BE2C (cell line): ENCODE results near the gene POU5F1. TPM values are rescaled to one million over a fixed set of nuclear protein-coding genes. Genes with fewer than 3 reads are reported as not detected.
"Not testable (repeated sequence)": the region's sequence is repeated elsewhere in the genome, so short reads cannot be mapped to it uniquely, and the experiment has no call there.

Experiments used
- DNase-seq: peaks from one replicate; pipeline ENCODE4 v3.0.0-alpha.2; 2020
- H3K27me3 ChIP-seq: fragments of 250-450 bp; sonication (Bioruptor Pico); 2 replicates; pipeline ENCODE4 v1.5.1; 2020; ENCODE audit warnings: mild to moderate bottlenecking
- H3K36me3 ChIP-seq: fragments of 250-450 bp; sonication (Bioruptor Pico); 2 replicates; pipeline ENCODE4 v1.5.1; 2020; ENCODE audit warnings: mild to moderate bottlenecking
- H3K4me1 ChIP-seq: fragments of 250-450 bp; sonication (Bioruptor Pico); 2 replicates; pipeline ENCODE4 v1.5.1; 2020
- H3K4me3 ChIP-seq: 2 replicates; pipeline ENCODE4 v1.5.1; 2011; ENCODE audit warnings: low read depth, low read length
- H3K9me3 ChIP-seq: fragments of 250-450 bp; sonication (Bioruptor Pico); 2 replicates; pipeline ENCODE4 v1.5.1; 2020
- polyA plus RNA-seq: library from polyadenylated mRNA; unstranded; fragments of >200 nt; gene quantifications from one replicate; pipeline ENCODE4 v1.2.1, GENCODE V29; 2012; ENCODE audit warnings: low read depth, missing spikeins; ENCODE audit not compliant: insufficient read length, insufficient read depth
- TF ChIP-seq, protein P1 (sequence below): IDR thresholded peaks from 2 replicates; pipeline ENCODE4 v1.5.1; 2012; ENCODE audit warnings: mild to moderate bottlenecking, low read depth, low read length

The POU5F1 gene
- polyA plus RNA-seq = 0.63 TPM

DNA sequence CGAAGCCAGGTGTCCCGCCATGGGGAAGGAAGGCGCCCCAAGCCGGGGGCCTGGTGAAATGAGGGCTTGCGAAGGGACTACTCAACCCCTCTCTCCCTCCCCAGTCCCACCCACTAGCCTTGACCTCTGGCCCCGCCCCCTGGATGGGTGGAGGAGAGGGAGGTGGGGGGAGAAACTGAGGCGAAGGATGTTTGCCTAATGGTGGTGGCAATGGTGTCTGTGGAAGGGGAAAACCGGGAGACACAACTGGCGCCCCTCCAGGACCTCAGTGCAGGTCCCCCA is at the start of gene POU5F1:
POU5F1 (minus strand) TSS at position 83 of the 282 bp plus-strand sequence; CDS start at position 21, 62 bp downstream.
- no peak within 1 kb of the TSS for H3K4me3 ChIP-seq
- H3K9me3 ChIP-seq = no peaks in the 10 kb centered on the region
- H3K4me1 ChIP-seq = no peaks in the 10 kb centered on the region
- TF ChIP-seq, protein P1, sequence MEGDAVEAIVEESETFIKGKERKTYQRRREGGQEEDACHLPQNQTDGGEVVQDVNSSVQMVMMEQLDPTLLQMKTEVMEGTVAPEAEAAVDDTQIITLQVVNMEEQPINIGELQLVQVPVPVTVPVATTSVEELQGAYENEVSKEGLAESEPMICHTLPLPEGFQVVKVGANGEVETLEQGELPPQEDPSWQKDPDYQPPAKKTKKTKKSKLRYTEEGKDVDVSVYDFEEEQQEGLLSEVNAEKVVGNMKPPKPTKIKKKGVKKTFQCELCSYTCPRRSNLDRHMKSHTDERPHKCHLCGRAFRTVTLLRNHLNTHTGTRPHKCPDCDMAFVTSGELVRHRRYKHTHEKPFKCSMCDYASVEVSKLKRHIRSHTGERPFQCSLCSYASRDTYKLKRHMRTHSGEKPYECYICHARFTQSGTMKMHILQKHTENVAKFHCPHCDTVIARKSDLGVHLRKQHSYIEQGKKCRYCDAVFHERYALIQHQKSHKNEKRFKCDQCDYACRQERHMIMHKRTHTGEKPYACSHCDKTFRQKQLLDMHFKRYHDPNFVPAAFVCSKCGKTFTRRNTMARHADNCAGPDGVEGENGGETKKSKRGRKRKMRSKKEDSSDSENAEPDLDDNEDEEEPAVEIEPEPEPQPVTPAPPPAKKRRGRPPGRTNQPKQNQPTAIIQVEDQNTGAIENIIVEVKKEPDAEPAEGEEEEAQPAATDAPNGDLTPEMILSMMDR = no peak
- DNase-seq = no peak
- no peaks in the 10 kb centered on the region for H3K27me3 ChIP-seq
- no peaks in the 10 kb centered on the region for H3K36me3 ChIP-seq

DNA sequence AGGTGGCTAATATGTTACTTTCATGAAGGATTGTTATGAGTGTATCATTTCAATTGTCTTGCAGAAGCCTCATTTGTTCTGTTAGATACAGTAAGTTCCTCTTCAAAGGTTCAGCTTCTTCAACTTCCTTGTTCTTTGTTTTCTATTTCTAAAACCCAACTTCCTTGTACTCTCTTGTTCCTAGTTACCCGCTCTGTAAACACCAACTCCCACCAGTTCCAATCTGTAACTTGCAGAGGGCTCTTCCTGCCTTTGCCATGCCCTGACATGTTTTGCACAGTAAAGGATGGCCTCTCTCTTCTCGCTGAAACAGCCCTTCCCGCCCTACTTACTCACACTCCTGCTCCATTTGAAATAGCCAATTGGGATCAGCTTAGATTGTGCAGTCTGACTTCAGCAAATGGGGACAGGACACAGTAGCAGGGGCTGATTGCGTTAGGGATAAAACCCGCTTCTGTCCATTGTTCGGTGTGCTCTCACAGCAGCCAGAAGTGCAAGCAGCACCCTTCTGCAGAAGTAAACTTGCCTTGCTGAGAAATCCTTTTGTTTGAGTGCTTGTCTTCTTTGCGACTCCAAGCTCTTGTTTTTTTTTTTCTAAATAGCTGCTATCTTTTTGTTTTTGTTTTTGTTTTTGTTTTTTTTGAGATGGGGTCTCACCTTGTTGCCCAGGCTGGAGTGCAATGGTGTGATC is 45.9 kb upstream of the POU5F1 start:
- TF ChIP-seq, protein P1 = no peak
- no peak for DNase-seq
- Histone ChIP-seq H3K4me3 (no peak overlapping the region), H3K36me3 (no peaks in the 10 kb centered on the region), H3K4me1 (no peaks in the 10 kb centered on the region), H3K27me3 (peaks cover 44% of the 10 kb centered on the region), H3K9me3 (no peaks in the 10 kb centered on the region)

- H3K4me3 ChIP-seq, H3K4me1 ChIP-seq, H3K9me3 ChIP-seq, DNase-seq, H3K36me3 ChIP-seq: not testable (repeated sequence)
- peaks cover 39% of the 10 kb centered on the region for H3K27me3 ChIP-seq
Observed at GRCh38 chr6:31215216-31215615, 44.7 kb upstream of the POU5F1 start.

GRCh38 chr6:31214516-31214915 is 44.0 kb upstream of the POU5F1 start:
- no peaks in the 10 kb centered on the region for H3K9me3 ChIP-seq
- no peak for DNase-seq
- no peaks in the 10 kb centered on the region for H3K4me1 ChIP-seq
- H3K4me3 ChIP-seq = no peak overlapping the region
- H3K27me3 ChIP-seq = peaks cover 33% of the 10 kb centered on the region
- TF ChIP-seq, protein P1 = no peak
- no peaks in the 10 kb centered on the region for H3K36me3 ChIP-seq

- H3K4me1 ChIP-seq = no peaks in the 10 kb centered on the region
- H3K27me3 ChIP-seq = peaks cover 10% of the 10 kb centered on the region
- H3K36me3 ChIP-seq = no peaks in the 10 kb centered on the region
- TF ChIP-seq, protein P1 = no peak
- no peak overlapping the region for H3K4me3 ChIP-seq
- H3K9me3 ChIP-seq = no peaks in the 10 kb centered on the region
- no peak for DNase-seq
Observed at GRCh38 chr6:31210741-31211532, 40.5 kb upstream of the POU5F1 start.

DNA sequence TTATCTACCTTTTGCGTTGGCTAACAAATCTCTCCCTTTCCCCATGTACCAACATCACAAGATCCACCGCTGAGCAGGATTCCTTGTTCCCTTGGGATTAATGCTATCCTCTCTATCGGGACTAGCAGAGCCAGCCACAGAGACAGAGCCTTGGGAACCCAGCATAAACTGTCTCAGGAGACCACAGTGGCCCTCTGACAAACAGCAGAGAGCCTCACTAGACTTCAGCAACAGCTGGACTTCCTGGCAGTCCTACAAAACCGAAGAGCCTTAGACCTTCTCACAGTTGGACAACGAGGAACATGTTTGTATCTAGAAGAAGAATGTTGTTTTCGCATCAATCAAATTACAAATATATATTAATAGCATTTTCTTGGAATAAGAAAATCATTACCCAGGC is 39.6 kb upstream of the POU5F1 start:
- Histone ChIP-seq H3K27me3 (peaks cover 10% of the 10 kb centered on the region), H3K4me3 (no peak overlapping the region), H3K9me3 (no peaks in the 10 kb centered on the region), H3K4me1 (no peaks in the 10 kb centered on the region), H3K36me3 (no peaks in the 10 kb centered on the region)
- TF ChIP-seq, protein P1 = no peak
- DNase-seq = no peak
